Liver (tissue), 9 donors: ENCODE results near the gene ATP6V0A4. TPM values are rescaled to one million over a fixed set of nuclear protein-coding genes. Genes with fewer than 3 reads are reported as not detected.

Experiments
- DNase-seq: peaks from one replicate; pipeline ENCODE4 v3.0.0-alpha.2; 2017; ENCODE audit warnings: low spot score
- H3K27ac ChIP-seq, 2 donors: one replicate each; pipeline ENCODE4 v1.7.0; 2013; ENCODE audit warnings: inconsistent platforms in 2 of 2, low read length in 2 of 2, control low read depth in 1 of 2, low read depth in 1 of 2, mild to moderate bottlenecking in 1 of 2
- H3K27me3 ChIP-seq, 4 donors: one replicate each; pipeline versions ENCODE4 v1.6.1 to v1.7.0; 2013; ENCODE audit warnings: low read length in 3 of 4, inconsistent platforms in 1 of 4, mild to moderate bottlenecking in 1 of 4, moderate library complexity in 1 of 4; ENCODE audit not compliant: control insufficient read depth in 4 of 4, insufficient read depth in 4 of 4
- H3K36me3 ChIP-seq, 4 donors: one replicate each; pipeline versions ENCODE4 v1.6.1 to v1.7.0; 2013; ENCODE audit warnings: low read length in 3 of 4, mild to moderate bottlenecking in 3 of 4, low read depth in 1 of 4, moderate library complexity in 1 of 4; ENCODE audit not compliant: control insufficient read depth in 4 of 4, insufficient read depth in 3 of 4
- H3K4me1 ChIP-seq, 4 donors: one replicate each; pipeline versions ENCODE4 v1.6.1 to v1.7.0; 2013; ENCODE audit warnings: low read length in 3 of 4, mild to moderate bottlenecking in 3 of 4, moderate library complexity in 1 of 4; ENCODE audit not compliant: control insufficient read depth in 4 of 4, insufficient read depth in 4 of 4
- H3K4me3 ChIP-seq, 3 donors: one replicate each; pipeline versions ENCODE4 v1.6.1 to v1.7.0; 2013; ENCODE audit warnings: low read length in 3 of 3, control low read depth in 1 of 3, low read depth in 1 of 3, mild to moderate bottlenecking in 1 of 3
- H3K9ac ChIP-seq, 2 donors: one replicate each; pipeline ENCODE4 v1.7.0; 2013; ENCODE audit warnings: low read length in 2 of 2, mild to moderate bottlenecking in 2 of 2, moderate library complexity in 2 of 2, control low read depth in 1 of 2, low read depth in 1 of 2
- H3K9me3 ChIP-seq, 4 donors: one replicate each; pipeline versions ENCODE4 v1.6.1 to v1.7.0; 2013; ENCODE audit warnings: low read length in 3 of 4; ENCODE audit not compliant: control insufficient read depth in 4 of 4
- ATF3 ChIP-seq: IDR thresholded peaks from 2 replicates; pipeline ENCODE4 v1.6.1; 2016; ENCODE audit warnings: antibody characterized with exemption
- FOXA1 ChIP-seq: IDR thresholded peaks from 2 replicates; pipeline ENCODE4 v1.6.1; 2016; ENCODE audit warnings: antibody characterized with exemption
- FOXA2 ChIP-seq: IDR thresholded peaks from 2 replicates; pipeline ENCODE4 v1.6.1; 2016; ENCODE audit warnings: antibody characterized with exemption
- GABPA ChIP-seq, 2 donors: IDR thresholded peaks in 1 of 2; conservative IDR thresholded peaks in 1 of 2; 2 replicates each; pipeline ENCODE4 v1.6.1; 2016; ENCODE audit warnings: antibody characterized with exemption in 2 of 2, mild to moderate bottlenecking in 1 of 2, moderate library complexity in 1 of 2
- HNF4A ChIP-seq, 2 donors: conservative IDR thresholded peaks; 2 replicates each; pipeline ENCODE4 v1.6.1; 2016; ENCODE audit warnings: antibody characterized with exemption in 2 of 2, mild to moderate bottlenecking in 2 of 2
- HNF4G ChIP-seq: IDR thresholded peaks from 2 replicates; pipeline ENCODE4 v1.6.1; 2016; ENCODE audit warnings: antibody characterized with exemption
- JUND ChIP-seq, 2 donors: IDR thresholded peaks; 2 replicates each; pipeline ENCODE4 v1.6.1; 2016; ENCODE audit warnings: antibody characterized with exemption in 2 of 2
- MAX ChIP-seq: IDR thresholded peaks from 2 replicates; pipeline ENCODE4 v1.6.1; 2016; ENCODE audit warnings: antibody characterized with exemption
- NR2F2 ChIP-seq: IDR thresholded peaks from 2 replicates; pipeline ENCODE4 v1.6.1; 2016; ENCODE audit warnings: antibody characterized with exemption
- RAD21 ChIP-seq, 2 donors: IDR thresholded peaks; 2 replicates each; pipeline ENCODE4 v1.6.1; 2016; ENCODE audit warnings: antibody characterized with exemption in 2 of 2, mild to moderate bottlenecking in 2 of 2
- REST ChIP-seq: IDR thresholded peaks from 2 replicates; pipeline ENCODE4 v1.6.1; 2016; ENCODE audit warnings: antibody characterized with exemption, mild to moderate bottlenecking
- RXRA ChIP-seq, 2 donors: IDR thresholded peaks; 2 replicates each; pipeline ENCODE4 v1.6.1; 2017 to 2018; ENCODE audit warnings: antibody characterized with exemption in 2 of 2, mild to moderate bottlenecking in 1 of 2
- SP1 ChIP-seq: IDR thresholded peaks from 2 replicates; pipeline ENCODE4 v1.6.1; 2018; ENCODE audit warnings: antibody characterized with exemption, mild to moderate bottlenecking
- YY1 ChIP-seq: IDR thresholded peaks from 2 replicates; pipeline ENCODE4 v1.6.1; 2016; ENCODE audit warnings: antibody characterized with exemption, mild to moderate bottlenecking
- ZBTB33 ChIP-seq: IDR thresholded peaks from 2 replicates; pipeline ENCODE4 v1.6.1; 2016; ENCODE audit warnings: antibody characterized with exemption
- WGBS: extraction: QIAGEN DNeasy Blood & Tissue Kit; methylation state at CpG from one replicate; pipeline ENCODE4 v1.1.7; 2013; 5-methylcytosine and 5-hydroxymethylcytosine counted together
- polyA plus RNA-seq, 2 donors: library from polyadenylated mRNA; stranded (reverse) in 1 of 2; unstranded in 1 of 2; fragments of 200-250 nt in 1 of 2; fragments of >200 nt in 1 of 2; fragmentation: Nextera tagmentation in 1 of 2; extraction: Ambion mirVana in 1 of 2; gene quantifications; one replicate each; pipeline versions ENCODE4 v1.2.1 to v1.2.3, GENCODE V29; 2013 to 2015
- total RNA-seq, 2 donors: library from RNA; depleted of rRNA; stranded (reverse); fragments of >200 nt; gene quantifications; one replicate each; pipeline ENCODE4 v1.2.3, GENCODE V29; 2014
- donor health status: healthy.
- donor health status: healthy.
- donor health status: healthy.
- donor health status: healthy.
- donor health status: healthy.

ATP6V0A4 gene
- total and polyA plus RNA-seq, 4 donors: not detected

- H3K27me3 ChIP-seq: no peaks in the 10 kb centered on the region
- DNase-seq: no peak
- no peaks in the 10 kb centered on the region for H3K9me3 ChIP-seq
- no peak overlapping the region for H3K9ac ChIP-seq
- 88% methylated on average over 3 of the region's 3 CpGs for whole genome bisulfite sequencing
- peaks cover 0 to 3% (median 2%) of the 10 kb centered on the region in 4 donors for H3K4me1 ChIP-seq
- TF ChIP-seq ATF3 (no peak), GABPA (IDR thresholded peaks at IDR 0.05 in 1 of 2, conservative IDR thresholded peaks at IDR 0.05 in 1 of 2) (no peak), SP1 (no peak), RAD21 (IDR thresholded peaks at IDR 0.05) (no peak), NR2F2 (no peak), YY1 (no peak), FOXA2 (no peak), JUND (IDR thresholded peaks at IDR 0.05) (no peak), HNF4A (conservative IDR thresholded peaks at IDR 0.05) (no peak)
- no peak overlapping the region for H3K27ac ChIP-seq
- no peak overlapping the region for H3K4me3 ChIP-seq
- H3K36me3 ChIP-seq: no peaks in the 10 kb centered on the region
Observed at GRCh38 chr7:138668946-138669345, 129.1 kb downstream of the ATP6V0A4 start.

- Histone ChIP-seq H3K36me3 (no peaks in the 10 kb centered on the region), H3K9ac (no peak overlapping the region), H3K9me3 (no peaks in the 10 kb centered on the region), H3K27me3 (no peaks in the 10 kb centered on the region), H3K27ac (no peak overlapping the region), H3K4me3 (no peak overlapping the region), H3K4me1 (peaks cover 0 to 3% (median 2%) of the 10 kb centered on the region in 4 donors)
- TF ChIP-seq NR2F2 (no peak), YY1 (no peak), MAX (no peak), ATF3 (no peak), SP1 (no peak), RXRA (IDR thresholded peaks at IDR 0.05) (no peak), RAD21 (IDR thresholded peaks at IDR 0.05) (no peak), ZBTB33 (no peak), HNF4A (conservative IDR thresholded peaks at IDR 0.05) (no peak), GABPA (IDR thresholded peaks at IDR 0.05 in 1 of 2, conservative IDR thresholded peaks at IDR 0.05 in 1 of 2) (no peak), FOXA1 (no peak), JUND (IDR thresholded peaks at IDR 0.05) (no peak)
- 95% methylated on average over 2 of the region's 2 CpGs for WGBS
- no peak for DNase-seq
Observed at GRCh38 chr7:138668229-138668596, 129.8 kb downstream of the ATP6V0A4 start.

GRCh38 chr7:138667535-138668228 lies 130.3 kb downstream of the ATP6V0A4 start:
- no peak overlapping the region for H3K9ac ChIP-seq
- no peak for DNase-seq
- 92% methylated on average over 6 of the region's 6 CpGs for WGBS

More at GRCh38 chr7:138667535-138668228, 130.3 kb downstream of the ATP6V0A4 start:
- no peak for TF ChIP-seq REST
- no peak for TF ChIP-seq HNF4G
- TF ChIP-seq HNF4A (conservative IDR thresholded peaks at IDR 0.05): no peak
- TF ChIP-seq ZBTB33: no peak
- TF ChIP-seq FOXA2: no peak
- no peak for TF ChIP-seq NR2F2
- H3K27ac ChIP-seq: no peak overlapping the region
- no peaks in the 10 kb centered on the region for H3K9me3 ChIP-seq
- no peak overlapping the region for H3K4me3 ChIP-seq
- H3K27me3 ChIP-seq: no peaks in the 10 kb centered on the region
- H3K36me3 ChIP-seq: no peaks in the 10 kb centered on the region
- peaks cover 0 to 3% (median 2%) of the 10 kb centered on the region in 4 donors for H3K4me1 ChIP-seq
